PC-3 (cell line): ENCODE data around the gene RAB8A. TPM values are rescaled to one million over a fixed set of nuclear protein-coding genes. Genes with fewer than 3 reads are reported as not detected.

Experiments used
- ATAC-seq: fragments of 200-7000 bp; cut with Tn5 transposase; 2 replicates; pipeline ENCODE4 v1.9.1; 2020; ENCODE audit warnings: mild to moderate bottlenecking, moderate library complexity
- BruUV-seq: library from RNA; stranded (reverse); fragments of 400-500 nt; replicated peaks from 2 replicates; lab custom pipeline; 2021; lab: Mats Ljungman, UMichigan
- CTCF ChIA-PET: fragments of 300-600 bp; sonication (Branson Sonifier 250); formaldehyde crosslinking; loops from one replicate; lab custom pipeline; 2022; ENCODE audit warnings: antibody characterized with exemption; lab: Charles Lee
- POLR2A ChIA-PET: fragments of 300-600 bp; sonication (Branson Sonifier 250); formaldehyde crosslinking; loops from one replicate; lab custom pipeline; 2022; ENCODE audit warnings: antibody characterized with exemption; ENCODE audit not compliant: unreplicated experiment; lab: Charles Lee
- DNase-seq: peaks from one replicate; pipeline ENCODE4 v3.0.0-alpha.2; 2015
- H2AFZ ChIP-seq: fragments of 300-600 bp; sonication (generic); 2 replicates; pipeline ENCODE4 v1.6.0; 2016; ENCODE audit warnings: antibody characterized with exemption, low read length
- H3F3A ChIP-seq: fragments of 300-600 bp; sonication (generic); one replicate; pipeline ENCODE4 v1.6.0; 2017; ENCODE audit warnings: antibody characterized with exemption, low read length, control low read depth, mild to moderate bottlenecking; ENCODE audit not compliant: unreplicated experiment
- H3K27ac ChIP-seq: fragments of 300-600 bp; sonication (generic); 2 replicates; pipeline ENCODE4 v1.5.1; 2016; ENCODE audit warnings: mild to moderate bottlenecking, low read length
- H3K27me3 ChIP-seq: fragments of 300-600 bp; sonication (generic); 2 replicates; pipeline ENCODE4 v1.6.1; 2016; ENCODE audit warnings: low read length, mixed read lengths
- H3K36me3 ChIP-seq: fragments of 300-600 bp; sonication (generic); 2 replicates; pipeline ENCODE4 v1.6.1; 2016; ENCODE audit warnings: low read depth, mixed run types, low read length, mixed read lengths
- H3K4me1 ChIP-seq: fragments of 300-600 bp; sonication (generic); 2 replicates; pipeline ENCODE4 v1.5.1; 2016; ENCODE audit warnings: low read length; ENCODE audit not compliant: insufficient read depth
- H3K4me2 ChIP-seq: fragments of 300-600 bp; sonication (generic); 2 replicates; pipeline ENCODE4 v1.6.0; 2016; ENCODE audit warnings: low read length
- H3K4me3 ChIP-seq: fragments of 300-600 bp; sonication (generic); 2 replicates; pipeline ENCODE4 v1.5.1; 2016; ENCODE audit warnings: mild to moderate bottlenecking, low read length, mixed read lengths
- H3K79me2 ChIP-seq: fragments of 300-600 bp; sonication (generic); 2 replicates; pipeline ENCODE4 v1.6.1; 2017; ENCODE audit warnings: low read length, mixed read lengths
- H3K9ac ChIP-seq: fragments of 300-600 bp; sonication (generic); 2 replicates; pipeline ENCODE4 v1.6.0; 2016; ENCODE audit warnings: mild to moderate bottlenecking, low read length
- H3K9me2 ChIP-seq: fragments of 300-600 bp; sonication (generic); replicated peaks from 2 replicates; pipeline ENCODE4 v1.6.1; 2016; ENCODE audit warnings: mixed run types, low read length, mixed read lengths
- H3K9me3 ChIP-seq: fragments of 300-600 bp; sonication (generic); 2 replicates; pipeline ENCODE4 v1.6.1; 2016; ENCODE audit warnings: low read length, mixed read lengths
- H4K20me1 ChIP-seq: fragments of 300-600 bp; sonication (generic); 2 replicates; pipeline ENCODE4 v1.6.1; 2016; ENCODE audit warnings: low read length, mixed read lengths
- EZH2 ChIP-seq: fragments of 300-600 bp; sonication (generic); IDR thresholded peaks from one replicate; pipeline ENCODE4 v1.6.1; 2017; ENCODE audit warnings: antibody characterized with exemption, mild to moderate bottlenecking, low read length; ENCODE audit not compliant: unreplicated experiment
- EZH2phosphoT487 ChIP-seq: fragments of 300-600 bp; sonication (generic); IDR thresholded peaks from 2 replicates; pipeline ENCODE4 v1.6.1; 2018; ENCODE audit warnings: mild to moderate bottlenecking, antibody characterized with exemption, low read length, borderline replicate concordance
- intact Hi-C: fragments of 100-400 bp; cut with micrococcal nuclease; formaldehyde crosslinking; loops from 2 replicates; pipeline ENCODE4 v1.9.0; 2023
- total RNA-seq: library from RNA; depleted of rRNA; stranded (reverse); fragments of >200 nt; gene quantifications from 2 replicates; pipeline ENCODE4 v1.2.3, GENCODE V29; 2014
- TF ChIP-seq, protein P1 (sequence below): fragments of 300-600 bp; sonication (generic); conservative IDR thresholded peaks from 2 replicates; pipeline ENCODE4 v1.5.1; 2017; ENCODE audit warnings: antibody characterized with exemption, low read depth, mild to moderate bottlenecking, low read length

RAB8A gene
- total RNA-seq, 1 experiment from 2014 or later, result 94.5 TPM

DNA sequence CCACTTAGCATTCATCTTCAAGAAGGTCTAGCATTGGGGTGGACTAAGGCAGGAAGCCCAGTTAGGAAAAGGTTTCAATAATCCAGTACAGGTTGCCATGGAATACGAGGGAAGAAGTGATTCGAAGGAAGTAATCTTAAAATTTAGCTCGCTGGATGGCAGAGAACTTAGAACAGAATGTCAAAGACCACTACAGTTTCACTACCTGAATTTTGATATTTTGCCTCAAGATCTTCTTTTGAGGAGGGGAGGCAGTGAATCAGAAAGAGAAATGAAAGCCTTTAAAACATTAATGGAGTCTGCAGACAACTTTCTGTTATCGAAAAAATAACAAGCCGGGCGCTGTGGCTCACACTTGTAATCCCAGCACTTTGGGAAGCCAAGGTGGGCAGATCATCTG is 7.0 kb upstream of the RAB8A start:
- H3K36me3 ChIP-seq, result peaks cover 26% of the 10 kb centered on the region
- no peak overlapping the region for H3K9ac ChIP-seq
- no peaks in the 10 kb centered on the region for H3K4me1 ChIP-seq
- H3K4me2 ChIP-seq, result no peak overlapping the region
- ATAC-seq (no peak), DNase-seq (no peak)
- no peak overlapping the region for H3K4me3 ChIP-seq
- POLR2A ChIA-PET, result no interaction called here
- no peaks in the 10 kb centered on the region for H4K20me1 ChIP-seq
- H3F3A ChIP-seq, result no peaks in the 10 kb centered on the region
- TF ChIP-seq EZH2 (no peak), EZH2phosphoT487 (no peak)
- TF ChIP-seq, protein P1, sequence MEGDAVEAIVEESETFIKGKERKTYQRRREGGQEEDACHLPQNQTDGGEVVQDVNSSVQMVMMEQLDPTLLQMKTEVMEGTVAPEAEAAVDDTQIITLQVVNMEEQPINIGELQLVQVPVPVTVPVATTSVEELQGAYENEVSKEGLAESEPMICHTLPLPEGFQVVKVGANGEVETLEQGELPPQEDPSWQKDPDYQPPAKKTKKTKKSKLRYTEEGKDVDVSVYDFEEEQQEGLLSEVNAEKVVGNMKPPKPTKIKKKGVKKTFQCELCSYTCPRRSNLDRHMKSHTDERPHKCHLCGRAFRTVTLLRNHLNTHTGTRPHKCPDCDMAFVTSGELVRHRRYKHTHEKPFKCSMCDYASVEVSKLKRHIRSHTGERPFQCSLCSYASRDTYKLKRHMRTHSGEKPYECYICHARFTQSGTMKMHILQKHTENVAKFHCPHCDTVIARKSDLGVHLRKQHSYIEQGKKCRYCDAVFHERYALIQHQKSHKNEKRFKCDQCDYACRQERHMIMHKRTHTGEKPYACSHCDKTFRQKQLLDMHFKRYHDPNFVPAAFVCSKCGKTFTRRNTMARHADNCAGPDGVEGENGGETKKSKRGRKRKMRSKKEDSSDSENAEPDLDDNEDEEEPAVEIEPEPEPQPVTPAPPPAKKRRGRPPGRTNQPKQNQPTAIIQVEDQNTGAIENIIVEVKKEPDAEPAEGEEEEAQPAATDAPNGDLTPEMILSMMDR, result no peak
- intact Hi-C loops, result no loop called here
- H3K27me3 ChIP-seq, result no peaks in the 10 kb centered on the region
- BruUV-seq, result no TSS peak
- CTCF ChIA-PET, result no interaction called here
- no peaks in the 10 kb centered on the region for H3K9me2 ChIP-seq
- no peak overlapping the region for H3K27ac ChIP-seq
- no peak overlapping the region for H2AFZ ChIP-seq
- H3K9me3 ChIP-seq, result no peaks in the 10 kb centered on the region
- no peaks in the 10 kb centered on the region for H3K79me2 ChIP-seq

DNA sequence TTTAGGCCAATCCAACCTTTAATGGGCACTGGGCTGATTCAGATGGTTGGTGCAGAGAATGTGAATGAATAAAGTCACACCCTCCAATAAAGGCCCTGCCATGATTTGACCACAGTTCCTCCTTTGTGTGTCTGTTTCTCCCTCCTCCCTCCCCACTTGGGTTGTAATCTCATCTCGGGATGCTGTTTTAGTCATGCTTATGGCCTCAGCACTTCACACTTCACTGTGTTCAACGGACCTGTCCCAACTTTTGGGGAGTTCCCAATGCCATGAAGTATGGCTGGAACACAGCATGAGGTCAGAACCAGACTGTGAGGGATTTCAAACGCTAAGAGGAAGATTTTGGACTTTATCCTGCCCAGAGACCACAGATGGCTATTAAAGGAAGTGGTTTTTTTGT is 5.6 kb upstream of the RAB8A start:
- no peaks in the 10 kb centered on the region for H3F3A ChIP-seq
- no peak overlapping the region for H3K4me2 ChIP-seq
- H3K9me3 ChIP-seq, result no peaks in the 10 kb centered on the region
- no peak for DNase-seq
- H3K4me1 ChIP-seq, result no peaks in the 10 kb centered on the region
- TF ChIP-seq EZH2phosphoT487 (no peak), EZH2 (no peak)
- TF ChIP-seq, protein P1, result no peak
- POLR2A ChIA-PET, result no interaction called here
- no peak overlapping the region for H2AFZ ChIP-seq
- peak; percentile 68 for ATAC-seq
- intact Hi-C loops, result no loop called here
- H3K79me2 ChIP-seq, result no peaks in the 10 kb centered on the region
- no peak overlapping the region for H3K9ac ChIP-seq
- H3K36me3 ChIP-seq, result peaks cover 16% of the 10 kb centered on the region
- H4K20me1 ChIP-seq, result no peaks in the 10 kb centered on the region
- no peaks in the 10 kb centered on the region for H3K27me3 ChIP-seq
- no peaks in the 10 kb centered on the region for H3K9me2 ChIP-seq
- CTCF ChIA-PET, result no interaction called here
- no peak overlapping the region for H3K4me3 ChIP-seq
- no TSS peak for BruUV-seq
- no peak overlapping the region for H3K27ac ChIP-seq
